Osteoblast (primary cell): ENCODE results near the gene FAM53A. TPM values are rescaled to one million over a fixed set of nuclear protein-coding genes. Genes with fewer than 3 reads are reported as not detected.

Source experiments
- DNase-seq: peaks from one replicate; pipeline ENCODE4 v3.0.0; 2011; ENCODE audit warnings: low spot score, mixed read lengths; ENCODE audit not compliant: insufficient read length; ENCODE audit errors: missing footprints
- H2AFZ ChIP-seq: 2 replicates; pipeline ENCODE4 v1.6.0; 2011; ENCODE audit warnings: mild to moderate bottlenecking, low read length
- H3K27ac ChIP-seq: 2 replicates; pipeline ENCODE4 v1.5.1; 2011; ENCODE audit warnings: mild to moderate bottlenecking, low read depth, low read length, moderate library complexity
- H3K27me3 ChIP-seq: 2 replicates; pipeline ENCODE4 v1.6.0; 2012; ENCODE audit warnings: mild to moderate bottlenecking, control low read depth, inconsistent platforms, low read length, moderate library complexity; ENCODE audit not compliant: insufficient read depth
- H3K36me3 ChIP-seq: 2 replicates; pipeline ENCODE4 v1.5.1; 2011; ENCODE audit warnings: mild to moderate bottlenecking, low read length, control low read depth, moderate library complexity; ENCODE audit not compliant: insufficient read depth
- H3K4me1 ChIP-seq: 2 replicates; pipeline ENCODE4 v1.5.1; 2011; ENCODE audit warnings: mild to moderate bottlenecking, low read length, control low read depth, moderate library complexity; ENCODE audit not compliant: insufficient read depth
- H3K4me2 ChIP-seq: 2 replicates; pipeline ENCODE4 v1.6.0; 2011; ENCODE audit warnings: mild to moderate bottlenecking, low read length; ENCODE audit not compliant: insufficient read depth
- H3K4me3 ChIP-seq: fragments of 200-600 bp; sonication (generic); 3 replicates; pipeline ENCODE4 v1.5.1; 2012; ENCODE audit warnings: mild to moderate bottlenecking, low read length, inconsistent platforms; ENCODE audit not compliant: insufficient read depth
- H3K79me2 ChIP-seq: 2 replicates; pipeline ENCODE4 v1.6.0; 2012; ENCODE audit warnings: mild to moderate bottlenecking, low read length, control low read depth, inconsistent platforms; ENCODE audit not compliant: insufficient read depth
- H3K9me3 ChIP-seq: 2 replicates; pipeline ENCODE4 v1.5.1; 2011; ENCODE audit warnings: low read depth, low read length, control low read depth
- H4K20me1 ChIP-seq: 2 replicates; pipeline ENCODE4 v1.6.0; 2012; ENCODE audit warnings: mild to moderate bottlenecking, low read length, control low read depth; ENCODE audit not compliant: insufficient read depth
- total RNA-seq: library from RNA; depleted of rRNA; stranded (reverse); fragments of >200 nt; gene quantifications from 2 replicates; pipeline ENCODE4 v1.2.3, GENCODE V29; 2012
- TF ChIP-seq, protein P1 (sequence below): IDR thresholded peaks from 2 replicates; pipeline ENCODE4 v1.5.1; 2011; ENCODE audit warnings: mild to moderate bottlenecking, low read depth, low read length, moderate library complexity; ENCODE audit errors: extremely low read depth

FAM53A gene
- total RNA-seq, 1 donor: 4.3 TPM

GRCh38 chr4:1712216-1713002 lies 28.3 kb upstream of the FAM53A start, which contains the start of gene SLBP:
SLBP (minus strand) TSS chr4:1712319; CDS start chr4:1712188, 131 bp downstream.
- peak within 1 kb of the TSS; percentile 97 for H3K4me2 ChIP-seq
- peaks cover 8% of the 10 kb centered on the region for H3K4me1 ChIP-seq
- peaks cover 63% of the 10 kb centered on the region for H3K79me2 ChIP-seq
- H3K27ac ChIP-seq: peak within 1 kb of the TSS; percentile 92
- no peaks in the 10 kb centered on the region for H3K9me3 ChIP-seq
- H4K20me1 ChIP-seq: peaks cover 30% of the 10 kb centered on the region
- H3K27me3 ChIP-seq: no peaks in the 10 kb centered on the region
- peak within 1 kb of the TSS; percentile 91 for H2AFZ ChIP-seq
- TF ChIP-seq, protein P1, sequence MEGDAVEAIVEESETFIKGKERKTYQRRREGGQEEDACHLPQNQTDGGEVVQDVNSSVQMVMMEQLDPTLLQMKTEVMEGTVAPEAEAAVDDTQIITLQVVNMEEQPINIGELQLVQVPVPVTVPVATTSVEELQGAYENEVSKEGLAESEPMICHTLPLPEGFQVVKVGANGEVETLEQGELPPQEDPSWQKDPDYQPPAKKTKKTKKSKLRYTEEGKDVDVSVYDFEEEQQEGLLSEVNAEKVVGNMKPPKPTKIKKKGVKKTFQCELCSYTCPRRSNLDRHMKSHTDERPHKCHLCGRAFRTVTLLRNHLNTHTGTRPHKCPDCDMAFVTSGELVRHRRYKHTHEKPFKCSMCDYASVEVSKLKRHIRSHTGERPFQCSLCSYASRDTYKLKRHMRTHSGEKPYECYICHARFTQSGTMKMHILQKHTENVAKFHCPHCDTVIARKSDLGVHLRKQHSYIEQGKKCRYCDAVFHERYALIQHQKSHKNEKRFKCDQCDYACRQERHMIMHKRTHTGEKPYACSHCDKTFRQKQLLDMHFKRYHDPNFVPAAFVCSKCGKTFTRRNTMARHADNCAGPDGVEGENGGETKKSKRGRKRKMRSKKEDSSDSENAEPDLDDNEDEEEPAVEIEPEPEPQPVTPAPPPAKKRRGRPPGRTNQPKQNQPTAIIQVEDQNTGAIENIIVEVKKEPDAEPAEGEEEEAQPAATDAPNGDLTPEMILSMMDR: no peak
- H3K36me3 ChIP-seq: peaks cover 15% of the 10 kb centered on the region
- peak within 1 kb of the TSS; percentile 79 for H3K4me3 ChIP-seq
- peak; percentile 99 for DNase-seq

- H4K20me1 ChIP-seq: peaks cover 26% of the 10 kb centered on the region
- peak overlapping the region; percentile 86 for H2AFZ ChIP-seq
- peaks cover 8% of the 10 kb centered on the region for H3K4me1 ChIP-seq
- no peaks in the 10 kb centered on the region for H3K9me3 ChIP-seq
- TF ChIP-seq, protein P1: no peak
- peak overlapping the region; percentile 79 for H3K4me3 ChIP-seq
- DNase-seq: peak; percentile 97
- no peaks in the 10 kb centered on the region for H3K27me3 ChIP-seq
- H3K36me3 ChIP-seq: peaks cover 14% of the 10 kb centered on the region
- H3K79me2 ChIP-seq: peaks cover 57% of the 10 kb centered on the region
- H3K27ac ChIP-seq: peak overlapping the region; percentile 92
- H3K4me2 ChIP-seq: peak overlapping the region; percentile 97
Observed at GRCh38 chr4:1711571-1712215, 27.6 kb upstream of the FAM53A start.

- H2AFZ ChIP-seq: peak overlapping the region; percentile 86
- peak overlapping the region; percentile 97 for H3K4me2 ChIP-seq
- peak overlapping the region; percentile 79 for H3K4me3 ChIP-seq
- TF ChIP-seq, protein P1: no peak
- peaks cover 22% of the 10 kb centered on the region for H4K20me1 ChIP-seq
- DNase-seq: no peak
- H3K27ac ChIP-seq: peak overlapping the region; percentile 92
- H3K4me1 ChIP-seq: peaks cover 8% of the 10 kb centered on the region
- H3K9me3 ChIP-seq: no peaks in the 10 kb centered on the region
- peaks cover 57% of the 10 kb centered on the region for H3K79me2 ChIP-seq
- H3K27me3 ChIP-seq: no peaks in the 10 kb centered on the region
- H3K36me3 ChIP-seq: peaks cover 8% of the 10 kb centered on the region
Observed at GRCh38 chr4:1711055-1711570, 27.0 kb upstream of the FAM53A start.

- Histone ChIP-seq H3K27me3 (no peaks in the 10 kb centered on the region), H3K9me3 (no peaks in the 10 kb centered on the region)
Observed at GRCh38 chr4:1708581-1708980, 24.5 kb upstream of the FAM53A start.

More at GRCh38 chr4:1708581-1708980, 24.5 kb upstream of the FAM53A start:
- Histone ChIP-seq H3K27ac (no peak overlapping the region), H3K36me3 (peaks cover 14% of the 10 kb centered on the region), H3K4me3 (no peak overlapping the region), H3K79me2 (peaks cover 80% of the 10 kb centered on the region), H3K4me1 (peaks cover 6% of the 10 kb centered on the region), H3K4me2 (no peak overlapping the region), H2AFZ (no peak overlapping the region), H4K20me1 (peaks cover 13% of the 10 kb centered on the region)
- TF ChIP-seq, protein P1: no peak
- DNase-seq: peak; percentile 45
